Stimulated activated CD4-positive, alpha-beta T cell treated with anti-CD3 and anti-CD28 coated beads, Interleukin-4, amount 100 ng/mL, for 48 hours (primary cell): ENCODE results near the gene TBC1D13.
"Not testable (repeated sequence)": the region's sequence is repeated elsewhere in the genome, so short reads cannot be mapped to it uniquely, and the experiment has no call there.

Experiments used
- DNase-seq, 2 donors: peaks; one replicate each; pipeline ENCODE4 v3.0.0-alpha.2; 2020; ENCODE audit warnings: low read depth in 2 of 2

TBC1D13 gene

GRCh38 chr9:128782669-128783068 is 4.4 kb upstream of the TBC1D13 start:
- no peak for DNase-seq

- DNase-seq, result no peak
Measured at GRCh38 chr9:128785427-128785826, 1.6 kb upstream of the TBC1D13 start.

DNA sequence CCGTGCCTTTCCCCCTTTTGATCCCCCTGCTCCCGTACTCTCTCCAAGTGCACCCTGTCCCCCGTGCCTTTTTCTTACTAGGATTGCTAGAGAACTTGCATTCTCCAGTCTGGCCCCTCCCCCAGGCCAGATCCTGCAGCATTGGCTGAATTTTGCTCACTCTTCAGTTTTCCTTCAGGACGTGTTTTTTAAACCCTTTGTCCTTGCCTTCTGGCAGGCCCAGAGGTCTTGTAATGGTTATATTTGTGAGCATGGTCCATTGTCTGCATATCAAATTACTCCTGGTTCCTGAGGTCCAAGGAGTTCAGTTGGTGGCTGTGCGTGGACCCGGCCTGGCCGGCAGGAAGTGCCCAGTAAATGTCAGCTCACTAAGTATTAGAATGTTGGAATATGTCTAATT is 606 bp downstream of the TBC1D13 start:
- no peak for DNase-seq

GRCh38 chr9:128788445-128788844 is 1.4 kb downstream of the TBC1D13 start:
- DNase-seq, result no peak

DNA sequence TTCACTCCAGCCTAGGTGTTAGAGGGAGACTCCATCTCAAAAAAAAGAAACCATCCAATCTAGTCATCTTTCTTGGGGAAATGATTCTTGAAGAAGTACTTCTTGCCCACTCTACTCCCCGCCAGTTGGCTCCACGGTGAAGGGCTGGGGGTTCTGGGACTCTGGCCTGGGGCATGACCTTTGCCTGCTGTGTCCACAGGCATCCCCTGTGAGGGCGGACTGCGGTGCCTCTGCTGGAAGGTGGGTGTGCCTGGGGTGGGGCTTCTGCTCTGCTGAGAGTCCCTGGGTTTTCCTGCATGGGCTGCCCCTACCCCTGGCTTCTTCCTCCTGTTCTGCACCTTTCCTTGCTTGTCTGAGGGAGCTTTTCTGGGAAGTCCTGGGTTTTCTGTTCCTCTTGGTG is 3.5 kb downstream of the TBC1D13 start:
- DNase-seq, result no peak

DNA sequence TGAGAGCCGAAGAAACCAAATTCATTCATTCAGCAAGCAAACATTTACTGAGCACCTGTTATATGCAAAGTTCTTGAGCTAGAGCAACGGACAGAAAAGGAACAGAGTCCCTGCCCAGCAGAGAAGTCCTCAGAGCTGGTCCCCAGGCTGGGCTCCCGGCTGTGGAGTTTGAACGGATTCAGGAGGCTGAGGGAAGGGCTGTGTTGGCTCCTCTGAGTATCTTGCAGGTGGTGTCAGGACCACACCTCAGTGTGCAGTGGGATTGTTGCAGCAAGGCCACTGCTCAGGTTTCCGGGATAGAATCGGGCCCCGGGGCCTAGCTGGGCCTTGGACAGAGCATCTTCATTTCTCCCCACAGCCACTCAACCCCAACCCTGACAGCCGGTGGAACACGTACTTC is 5.1 kb downstream of the TBC1D13 start:
- DNase-seq, result no peak

DNA sequence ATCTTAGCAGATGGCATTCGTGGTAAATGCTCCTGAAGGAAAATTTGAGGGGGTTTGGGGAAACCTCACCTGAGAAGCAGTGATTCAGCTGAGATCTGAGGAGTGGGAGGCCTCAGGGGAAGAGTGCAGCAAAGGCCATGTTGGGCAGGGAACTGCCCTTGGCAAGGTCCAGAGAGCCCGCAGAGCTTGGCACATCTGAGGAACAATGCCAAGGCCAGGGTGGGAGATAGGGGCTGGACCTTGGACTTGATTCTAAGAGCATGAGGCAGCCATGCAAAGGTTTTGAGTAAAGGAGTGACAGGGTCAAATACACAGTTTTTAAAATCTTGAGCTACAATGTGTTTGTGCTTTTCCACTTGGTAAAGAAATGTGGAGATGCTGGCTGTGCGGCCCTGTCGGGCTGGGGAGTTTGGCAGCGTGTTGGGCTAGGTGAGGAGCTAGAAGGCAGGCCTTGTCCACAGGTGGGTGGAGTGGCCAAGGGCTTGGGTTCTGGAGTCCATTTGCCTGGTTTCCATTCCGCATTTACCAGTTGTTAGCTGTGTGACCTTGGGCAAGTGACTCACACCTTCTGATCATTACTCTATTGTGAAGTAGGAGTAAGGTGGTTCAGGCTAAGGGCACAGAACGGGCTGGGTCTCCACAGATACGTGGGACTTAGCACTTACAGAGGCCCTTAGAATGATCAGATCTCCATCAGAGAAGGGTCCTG is 6.1 kb downstream of the TBC1D13 start:
- no peak for DNase-seq

- DNase-seq, result not testable (repeated sequence)
Measured at GRCh38 chr9:128794961-128795360, 7.9 kb downstream of the TBC1D13 start.

- no peak for DNase-seq
Measured at GRCh38 chr9:128798896-128799295, 11.8 kb downstream of the TBC1D13 start.

- no peak for DNase-seq
Measured at GRCh38 chr9:128800061-128800460, 13.0 kb downstream of the TBC1D13 start.

- no peak for DNase-seq
Measured at GRCh38 chr9:128802482-128802881, 15.4 kb downstream of the TBC1D13 start.

DNA sequence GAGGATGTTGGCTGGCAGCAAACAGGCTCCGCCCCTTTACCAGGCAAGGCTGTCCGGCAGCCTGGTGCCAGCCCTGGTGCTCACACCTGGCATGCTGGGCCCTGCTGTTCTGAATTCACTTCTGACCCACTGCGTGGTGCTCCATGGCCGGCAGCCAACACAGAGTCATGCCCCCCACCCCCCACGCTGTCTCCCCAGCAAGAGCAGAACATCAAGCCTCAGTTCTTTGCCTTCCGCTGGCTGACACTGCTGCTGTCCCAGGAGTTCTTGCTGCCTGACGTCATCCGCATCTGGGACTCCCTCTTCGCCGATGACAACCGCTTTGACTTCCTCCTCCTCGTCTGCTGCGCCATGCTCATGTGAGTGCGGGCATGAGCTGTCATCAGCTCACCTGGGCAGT is 18.6 kb downstream of the TBC1D13 start:
- no peak for DNase-seq

DNA sequence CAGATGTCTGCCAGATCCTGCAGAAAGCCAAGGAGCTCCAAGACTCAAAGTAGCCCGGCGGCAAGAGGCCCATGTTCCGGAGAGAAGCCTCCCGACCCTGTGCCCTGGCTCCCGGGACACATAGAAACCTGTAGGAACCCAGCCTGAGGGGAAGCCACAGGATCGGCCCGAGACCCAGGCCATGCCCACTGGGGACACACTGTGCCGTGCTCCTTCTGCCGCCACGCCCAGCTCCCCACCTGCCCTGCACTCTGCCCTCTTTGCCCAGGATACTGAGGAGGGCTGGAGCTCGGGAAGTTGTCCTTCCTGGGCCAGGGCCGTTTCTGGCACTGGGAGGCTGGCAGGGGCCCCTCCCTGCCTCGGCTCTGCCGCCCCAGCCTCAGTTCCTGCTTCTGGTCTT is 20.8 kb downstream of the TBC1D13 start:
- DNase-seq, result no peak

GRCh38 chr9:128808543-128808942 is 21.5 kb downstream of the TBC1D13 start:
- no peak for DNase-seq

GRCh38 chr9:128809036-128809599 is 22.1 kb downstream of the TBC1D13 start:
- no peak for DNase-seq

DNA sequence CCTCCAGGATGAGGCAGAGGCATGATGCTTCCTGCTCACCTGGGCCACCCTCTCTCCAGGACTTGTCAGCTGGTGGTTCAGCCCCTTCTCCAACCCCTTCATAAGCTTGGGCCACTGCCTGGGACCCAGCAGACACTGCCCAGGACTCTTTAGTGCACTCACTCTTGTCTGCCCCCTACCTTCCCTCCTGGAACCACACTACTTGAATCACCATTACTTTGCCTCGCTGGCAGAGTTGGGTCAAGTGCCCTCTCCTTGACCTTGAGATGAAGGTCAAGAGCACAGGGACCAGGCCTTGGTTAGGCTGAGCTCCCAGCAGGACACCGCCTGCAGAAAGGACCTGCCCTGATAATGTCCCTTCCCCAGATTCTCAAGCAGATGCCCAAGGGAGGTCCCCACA is 22.8 kb downstream of the TBC1D13 start:
- no peak for DNase-seq

DNA sequence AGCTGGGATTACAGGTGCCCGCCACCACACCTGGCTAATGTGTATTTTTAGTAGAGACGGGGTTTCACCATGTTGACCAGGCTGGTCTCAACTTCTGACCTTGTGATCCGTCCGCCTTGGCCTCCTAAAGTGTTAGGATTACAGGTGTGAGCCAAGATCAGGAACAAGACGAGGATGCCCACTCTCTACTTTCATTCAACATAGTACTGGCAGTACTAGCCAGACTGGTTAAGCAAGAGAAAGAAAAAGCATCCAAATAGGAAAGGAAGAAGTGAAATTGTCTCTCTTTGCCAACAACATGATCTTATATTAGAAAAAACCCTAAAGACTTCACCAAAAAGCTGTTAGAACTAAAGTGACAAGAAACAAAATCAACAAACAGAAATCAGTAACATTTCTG is 23.8 kb downstream of the TBC1D13 start:
- DNase-seq, result no peak

DNA sequence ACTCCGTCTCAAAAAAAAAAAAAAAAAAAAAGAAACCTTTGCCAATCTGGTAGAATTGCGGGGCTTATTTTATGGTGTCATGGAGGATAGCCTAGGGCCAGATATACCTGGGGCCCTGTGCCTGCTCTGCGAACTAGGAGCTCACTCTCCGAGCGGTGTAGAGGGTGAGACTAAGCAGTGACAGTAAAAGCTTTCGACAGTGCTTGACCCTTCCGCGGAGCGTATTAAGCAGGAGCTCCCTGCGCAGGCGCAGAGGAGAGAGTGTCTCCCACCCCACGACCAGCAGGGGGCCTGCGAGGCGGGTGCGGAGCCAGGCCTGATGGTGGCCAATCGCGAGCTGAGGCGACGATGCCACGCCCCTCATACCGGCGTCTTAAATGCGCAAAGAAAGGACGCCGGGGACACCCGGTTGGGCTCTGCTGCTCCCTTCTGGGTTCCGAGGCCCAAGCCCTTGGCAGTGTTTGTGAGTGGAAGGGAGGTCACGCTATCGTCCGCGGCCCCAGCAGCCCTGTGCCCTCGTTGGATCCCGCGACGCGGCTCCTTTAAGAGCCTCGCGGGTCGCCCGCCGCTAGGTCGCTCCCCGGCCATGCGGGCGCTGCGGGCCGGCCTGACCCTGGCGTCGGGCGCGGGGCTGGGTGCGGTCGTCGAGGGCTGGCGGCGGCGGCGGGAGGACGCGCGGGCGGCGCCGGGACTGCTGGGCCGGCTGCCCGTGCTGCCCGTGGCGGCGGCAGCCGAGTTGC is 31.2 kb downstream of the TBC1D13 start, which contains the start of gene ENDOG:
Gene ENDOG, plus strand, starts transcription at position 402 of the 740 bp plus-strand sequence. Its CDS starts 185 bp downstream, at position 587.
- peak; percentile 95 to 97 for DNase-seq

DNA sequence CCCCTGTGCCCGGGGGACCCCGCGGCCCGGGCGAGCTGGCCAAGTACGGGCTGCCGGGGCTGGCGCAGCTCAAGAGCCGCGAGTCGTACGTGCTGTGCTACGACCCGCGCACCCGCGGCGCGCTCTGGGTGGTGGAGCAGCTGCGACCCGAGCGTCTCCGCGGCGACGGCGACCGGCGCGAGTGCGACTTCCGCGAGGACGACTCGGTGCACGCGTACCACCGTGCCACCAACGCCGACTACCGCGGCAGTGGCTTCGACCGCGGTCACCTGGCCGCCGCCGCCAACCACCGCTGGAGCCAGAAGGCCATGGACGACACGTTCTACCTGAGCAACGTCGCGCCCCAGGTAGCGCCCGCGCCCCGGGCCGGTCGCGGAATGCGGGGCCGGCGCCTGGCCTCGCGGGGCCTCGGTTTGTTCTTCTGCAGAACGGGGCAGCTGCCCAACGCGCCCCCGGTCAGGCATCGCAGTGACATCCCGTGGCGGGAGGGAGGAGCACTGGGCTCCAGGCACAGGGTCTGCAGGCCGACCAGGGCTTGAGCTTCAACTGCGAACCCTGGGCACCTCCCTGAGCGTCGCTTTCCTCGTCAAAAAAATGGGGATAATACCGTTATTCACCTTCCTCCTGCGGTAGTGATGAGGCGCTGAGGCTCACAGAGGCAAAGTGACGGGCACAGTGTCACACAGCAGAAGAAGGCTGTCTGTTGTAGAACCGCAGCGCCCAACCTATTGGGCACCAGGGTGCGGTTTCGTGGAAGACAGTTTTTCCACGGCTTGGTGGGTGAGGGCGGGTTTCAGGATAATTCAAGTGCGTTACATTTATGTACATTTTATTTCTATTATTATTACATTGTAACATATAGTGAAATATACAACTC is 32.0 kb downstream of the TBC1D13 start:
- DNase-seq, result peak; percentile 35 to 37

DNA sequence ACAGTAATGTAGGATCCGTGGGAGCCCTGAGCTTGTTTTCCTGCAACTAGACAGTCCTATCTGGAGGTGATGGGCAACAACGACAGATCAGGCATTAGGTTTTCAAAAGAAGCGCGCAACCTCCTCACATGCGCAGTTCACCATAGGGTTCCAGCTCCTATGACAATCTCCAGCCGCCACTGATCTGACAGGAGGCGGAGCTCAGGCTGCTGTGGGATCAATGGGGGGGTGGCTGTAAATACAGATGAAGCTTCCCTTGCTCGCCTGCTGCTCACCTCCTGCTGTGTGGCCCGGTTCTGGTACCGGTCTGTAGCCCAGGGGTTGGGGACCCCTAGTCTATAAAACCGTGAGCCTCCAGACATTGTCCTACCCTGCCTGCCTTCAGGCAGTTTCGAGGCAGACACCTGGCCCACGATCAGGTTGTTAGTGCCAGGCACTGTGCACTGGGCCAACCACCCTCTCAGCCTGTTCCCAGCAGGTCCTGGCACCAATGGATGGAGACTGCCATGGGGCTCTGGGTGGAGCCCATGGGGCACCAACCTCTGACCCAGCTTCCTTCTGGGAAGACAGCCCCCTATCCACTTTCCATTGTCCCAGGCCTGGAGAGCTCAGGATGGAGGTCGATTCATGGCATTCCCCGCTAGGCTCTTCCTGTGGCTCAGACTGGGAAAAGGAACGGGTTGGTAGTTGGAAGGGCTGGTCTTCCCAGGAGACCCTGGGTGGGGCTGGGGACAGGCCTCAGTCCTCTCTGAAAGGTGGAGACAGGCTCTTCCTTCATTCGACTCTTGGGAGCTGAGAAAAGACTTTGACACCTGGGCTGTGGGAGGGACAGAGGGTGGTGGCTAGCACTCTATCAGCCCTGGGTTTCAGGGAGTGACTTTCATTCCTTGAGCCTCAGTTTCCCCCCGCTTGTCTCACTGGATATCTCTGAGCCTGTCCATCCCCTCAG is 32.9 kb downstream of the TBC1D13 start:
- no peak for DNase-seq
